ENCODE results near the gene SLC36A4. TPM values are rescaled to one million over a fixed set of nuclear protein-coding genes. Genes with fewer than 3 reads are reported as not detected.
"Not testable (repeated sequence)": the region's sequence is repeated elsewhere in the genome, so short reads cannot be mapped to it uniquely, and the experiment has no call there.

SLC36A4 gene
- total RNA-seq: 10 to 100 TPM in 1 of 2 experiments, 1 to 10 TPM in 1; 9.8 to 10.9 TPM

DNA sequence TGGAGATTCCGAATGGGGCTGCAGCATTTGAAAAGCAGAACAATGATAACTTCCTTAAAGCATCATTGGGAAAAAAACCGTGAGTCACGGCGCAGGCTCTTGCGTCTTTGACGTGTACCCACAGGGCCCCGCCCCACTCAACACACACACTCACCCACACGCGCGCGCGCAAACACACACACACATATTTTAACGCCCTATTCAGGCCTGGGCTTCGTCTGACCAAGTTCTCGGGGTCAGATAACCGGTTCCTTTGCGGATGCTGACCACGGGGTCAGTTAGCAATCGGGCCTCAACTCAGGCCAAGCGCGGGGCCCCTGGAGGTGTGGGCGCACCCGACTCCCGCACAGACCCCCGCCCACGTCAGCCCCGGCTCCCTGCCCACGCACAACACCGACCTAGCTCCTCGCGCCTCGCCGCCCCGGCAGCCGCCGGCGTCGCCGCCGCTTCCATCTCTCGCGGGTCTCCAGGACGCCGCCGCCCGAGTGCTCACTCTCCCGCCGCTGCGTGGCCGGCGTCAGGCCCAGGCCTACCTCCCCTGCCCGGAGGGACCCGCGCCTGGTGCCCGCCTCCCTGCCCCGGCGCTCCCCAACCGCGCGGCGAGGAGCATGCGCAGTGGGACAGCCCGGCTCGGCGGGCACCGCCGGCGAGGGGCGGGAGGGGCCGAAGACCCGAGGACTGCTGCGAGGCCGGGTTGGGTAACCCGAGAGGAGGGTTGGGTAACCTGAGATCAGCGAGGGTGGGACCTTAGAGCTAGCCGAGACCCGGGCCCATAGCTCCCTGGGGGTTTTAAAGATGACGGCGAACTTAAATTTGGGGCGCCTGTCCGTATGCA is at the start of gene SLC36A4:
SLC36A4 (minus strand) TSS at position 612 of the 835 bp plus-strand sequence; CDS start at position 453, 159 bp downstream.
- peak within 1 kb of the TSS; percentile 89 for H3K27ac Mint-ChIP-seq
- H3K4me3 Mint-ChIP-seq: peak within 1 kb of the TSS; percentile 85
- H3K4me1 Mint-ChIP-seq (ENCODE audit: low read depth): peaks cover 11% of the 10 kb centered on the region
- peaks cover 10% of the 10 kb centered on the region for H3K27me3 Mint-ChIP-seq (ENCODE audit: low read depth)
- CTCF ChIA-PET: interaction anchor here (1.6 kb wide), 1 partner anchor 15 kb away, joined by 3 read pairs; no protein-coding TSS in a partner anchor
- DNase-seq (peak; percentile 92), ATAC-seq (peak; percentile 93)
- no peaks in the 10 kb centered on the region for H3K36me3 Mint-ChIP-seq (ENCODE audit: low read depth)
- no peaks in the 10 kb centered on the region for H3K9me3 Mint-ChIP-seq (ENCODE audit: insufficient read depth)
- POLR2A ChIA-PET: interaction anchor here (1.0 kb wide), 3 partner anchors 9 to 1775 kb away, joined by 3 to 5 read pairs (median 3); partner anchors contain the start of genes C11orf54, CWC15 and TAF1D

DNA sequence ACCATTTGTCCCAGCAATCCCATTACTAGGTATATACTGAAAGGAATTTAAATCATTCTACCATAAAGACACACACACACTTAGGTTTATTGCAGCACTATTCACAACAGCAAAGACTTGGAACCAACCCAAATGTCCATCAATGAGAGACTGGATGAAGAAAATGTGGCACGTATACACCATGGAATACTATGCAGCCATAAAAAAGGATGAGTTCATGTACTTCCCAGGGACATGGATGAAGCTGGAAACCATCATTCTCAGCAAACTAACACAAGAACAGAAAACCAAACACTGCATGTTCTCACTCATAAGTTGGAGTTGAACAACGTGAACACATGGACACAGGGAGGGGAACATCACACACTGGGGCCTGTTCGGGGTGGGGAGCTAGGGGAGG is 49.0 kb upstream of the SLC36A4 start:
- H3K27me3 Mint-ChIP-seq (ENCODE audit: low read depth); ATAC-seq; POLR2A ChIA-PET; H3K27ac Mint-ChIP-seq; H3K4me3 Mint-ChIP-seq; CTCF ChIA-PET; H3K36me3 Mint-ChIP-seq (ENCODE audit: low read depth); DNase-seq; H3K9me3 Mint-ChIP-seq (ENCODE audit: insufficient read depth); H3K4me1 Mint-ChIP-seq (ENCODE audit: low read depth): not testable (repeated sequence)

DNA sequence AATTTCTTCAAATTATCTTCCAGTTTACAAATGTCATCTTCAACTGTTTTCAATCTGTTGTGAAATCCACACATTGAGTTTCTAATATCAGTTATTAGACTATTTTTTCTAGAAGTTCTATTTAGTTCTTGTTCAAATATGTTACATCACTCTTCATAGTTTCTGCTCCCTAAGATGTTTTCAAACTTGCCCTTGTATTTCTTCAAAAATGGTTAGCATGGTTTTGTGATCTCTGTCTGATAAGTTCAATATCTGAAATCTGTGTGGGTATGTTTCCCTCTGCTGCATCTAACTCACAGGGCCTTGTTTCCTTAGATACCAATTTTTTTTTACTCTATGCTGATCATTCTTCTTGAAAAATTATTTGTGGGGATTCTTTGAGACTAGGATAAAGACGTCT is 46.2 kb upstream of the SLC36A4 start:
- Mint-ChIP-seq H3K9me3 (ENCODE audit: insufficient read depth) (no peaks in the 10 kb centered on the region), H3K36me3 (ENCODE audit: low read depth) (no peaks in the 10 kb centered on the region), H3K27me3 (ENCODE audit: low read depth) (peaks cover 5% of the 10 kb centered on the region), H3K4me3 (no peak overlapping the region), H3K4me1 (ENCODE audit: low read depth) (no peaks in the 10 kb centered on the region), H3K27ac (no peak overlapping the region)
- ATAC-seq: no peak
- ChIA-PET POLR2A (no interaction called here), CTCF (no interaction called here)
- DNase-seq: no peak

DNA sequence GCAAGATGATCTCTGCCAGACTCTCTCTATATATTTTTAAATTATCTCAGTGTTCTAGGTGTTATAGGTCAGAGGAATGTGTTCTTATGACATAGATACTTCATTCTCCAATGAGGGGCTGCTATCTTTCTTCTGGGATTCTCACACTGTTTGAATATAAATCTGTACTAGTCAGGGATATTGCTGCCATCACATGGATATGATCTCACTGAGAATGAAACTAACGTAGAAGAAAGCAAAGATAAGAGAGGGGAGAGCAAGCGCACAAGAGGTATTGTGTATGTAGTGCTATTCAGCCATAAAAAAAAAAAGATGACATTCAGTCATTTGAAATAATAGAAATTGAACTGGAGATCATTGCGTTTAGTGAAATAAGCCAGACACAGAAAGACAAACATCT is 42.2 kb upstream of the SLC36A4 start:
- POLR2A ChIA-PET: no interaction called here
- ATAC-seq: no peak
- Mint-ChIP-seq H3K27ac (no peak overlapping the region), H3K9me3 (ENCODE audit: insufficient read depth) (no peaks in the 10 kb centered on the region), H3K36me3 (ENCODE audit: low read depth) (no peaks in the 10 kb centered on the region), H3K27me3 (ENCODE audit: low read depth) (peaks cover 22% of the 10 kb centered on the region), H3K4me3 (no peak overlapping the region), H3K4me1 (ENCODE audit: low read depth) (no peaks in the 10 kb centered on the region)
- DNase-seq: no peak
- CTCF ChIA-PET: no interaction called here

DNA sequence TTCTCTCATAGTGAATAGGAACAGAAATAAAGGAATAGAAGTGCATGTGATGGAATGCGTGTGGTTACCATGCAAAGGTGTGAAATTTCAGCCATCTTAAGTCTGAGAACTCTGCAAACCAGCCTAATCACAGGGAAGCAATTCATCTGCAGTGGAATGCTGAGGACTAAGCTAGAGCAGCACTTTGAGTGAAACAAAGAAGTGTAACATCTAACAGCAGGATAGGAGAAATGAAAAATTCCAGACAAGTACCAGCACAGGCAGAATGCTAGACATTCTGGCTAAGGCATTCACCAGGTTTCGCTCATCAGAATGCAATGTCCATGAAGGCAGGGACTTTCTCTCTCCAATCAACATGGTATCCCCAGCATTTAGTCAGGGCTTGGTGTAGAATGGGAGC is 41.2 kb upstream of the SLC36A4 start:
- Mint-ChIP-seq H3K27me3 (ENCODE audit: low read depth) (peaks cover 19% of the 10 kb centered on the region), H3K4me1 (ENCODE audit: low read depth) (no peaks in the 10 kb centered on the region), H3K27ac (no peak overlapping the region), H3K36me3 (ENCODE audit: low read depth) (no peaks in the 10 kb centered on the region), H3K9me3 (ENCODE audit: insufficient read depth) (no peaks in the 10 kb centered on the region), H3K4me3 (no peak overlapping the region)
- ChIA-PET CTCF (interaction anchor here (1.4 kb wide), 1 partner anchor 13 kb away, joined by 6 read pairs; no protein-coding TSS in a partner anchor), POLR2A (no interaction called here)
- ATAC-seq: no peak
- no peak for DNase-seq

DNA sequence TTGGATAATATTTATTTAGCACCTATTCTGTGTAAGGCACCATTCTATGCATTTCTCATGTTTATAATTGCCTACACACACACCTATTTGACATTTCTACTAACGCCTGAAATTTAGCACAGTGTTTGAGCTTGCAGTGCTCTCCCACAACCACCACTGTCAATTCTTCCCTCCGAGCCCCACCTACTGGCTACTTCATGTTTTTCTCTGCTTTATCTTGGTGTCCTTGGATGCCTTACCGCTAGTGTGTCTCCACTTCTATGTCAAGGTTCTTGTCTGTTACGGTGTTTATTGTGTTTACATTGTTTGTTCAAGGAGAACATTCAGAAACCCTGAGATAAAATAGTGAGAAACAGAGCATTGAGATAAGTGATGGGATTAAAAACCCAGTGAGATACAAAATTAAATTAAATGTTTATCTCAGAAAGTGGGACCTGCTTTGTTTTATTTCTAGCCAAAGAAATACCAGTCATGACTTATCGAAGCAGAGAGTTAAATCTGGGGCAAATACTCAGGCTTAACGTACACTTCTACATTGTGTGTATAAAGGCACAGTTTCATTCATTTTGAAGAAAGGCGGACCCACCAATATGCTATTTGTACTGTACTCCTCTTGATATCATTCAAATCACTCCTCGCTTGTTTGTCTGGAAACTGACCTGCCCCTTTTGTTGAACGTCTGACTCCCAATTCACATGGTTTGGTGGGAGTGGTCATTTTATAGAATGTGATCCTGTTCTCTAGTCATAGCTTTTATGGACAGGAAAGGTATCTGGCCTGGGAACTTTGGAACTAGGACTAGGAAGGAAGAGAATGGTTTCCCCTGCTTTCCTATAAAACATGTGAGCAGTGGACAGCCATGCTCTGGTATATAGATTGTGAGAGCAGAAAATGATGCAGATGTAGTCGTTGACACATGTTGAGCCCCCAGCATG is 39.2 kb upstream of the SLC36A4 start:
- ChIA-PET POLR2A (interaction anchor here (0.5 kb wide), 1 partner anchor 290 kb away, joined by 3 read pairs; no protein-coding TSS in a partner anchor), CTCF (interaction anchor here (0.9 to 2.5 kb wide), 7 partner anchors 11 to 414 kb away, joined by 3 to 10 read pairs (median 4); no protein-coding TSS in a partner anchor)
- Mint-ChIP-seq H3K4me1 (ENCODE audit: low read depth) (no peaks in the 10 kb centered on the region), H3K27ac (no peak overlapping the region), H3K4me3 (no peak overlapping the region), H3K36me3 (ENCODE audit: low read depth) (no peaks in the 10 kb centered on the region), H3K9me3 (ENCODE audit: insufficient read depth) (no peaks in the 10 kb centered on the region), H3K27me3 (ENCODE audit: low read depth) (peaks cover 26% of the 10 kb centered on the region)
- DNase-seq (peak; percentile 30), ATAC-seq (no peak)

DNA sequence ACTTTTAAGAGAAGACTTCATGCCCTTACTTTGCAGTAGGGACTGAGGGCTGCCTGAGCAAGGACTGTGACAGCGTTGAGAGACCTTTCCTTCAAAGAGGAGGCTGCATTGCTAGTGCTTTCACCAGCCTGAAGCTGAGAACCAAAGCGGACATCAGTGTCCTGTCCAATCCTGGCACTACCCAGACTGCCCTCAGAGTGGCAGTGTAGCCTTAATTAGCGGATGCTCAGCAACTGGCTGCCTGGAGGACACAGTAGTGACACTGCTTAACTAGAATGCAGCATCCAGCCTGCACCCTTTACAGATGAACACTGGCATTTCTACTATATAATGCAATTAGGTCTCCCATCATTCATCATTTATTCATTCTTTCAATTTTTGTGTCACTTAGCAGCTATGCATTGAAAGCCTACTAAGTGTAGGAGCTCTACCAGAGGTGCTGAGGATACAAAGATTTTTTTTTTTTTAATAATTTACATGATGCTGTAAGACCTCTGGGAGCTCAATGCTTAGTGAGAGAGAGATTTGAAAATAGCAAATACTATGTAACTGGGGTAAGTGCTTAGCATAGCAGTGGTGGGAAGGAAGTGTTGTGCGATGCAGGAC is 36.9 kb upstream of the SLC36A4 start:
- Mint-ChIP-seq H3K27ac (no peak overlapping the region), H3K27me3 (ENCODE audit: low read depth) (peaks cover 23% of the 10 kb centered on the region), H3K36me3 (ENCODE audit: low read depth) (no peaks in the 10 kb centered on the region), H3K9me3 (ENCODE audit: insufficient read depth) (no peaks in the 10 kb centered on the region), H3K4me1 (ENCODE audit: low read depth) (no peaks in the 10 kb centered on the region), H3K4me3 (no peak overlapping the region)
- ChIA-PET CTCF (interaction anchor here (0.7 to 2.5 kb wide), 21 partner anchors 9 to 661 kb away, joined by 3 to 27 read pairs (median 4); partner anchors contain the start of gene CEP295), POLR2A (no interaction called here)
- ATAC-seq (peak; percentile 98), DNase-seq (peak; percentile 78)

DNA sequence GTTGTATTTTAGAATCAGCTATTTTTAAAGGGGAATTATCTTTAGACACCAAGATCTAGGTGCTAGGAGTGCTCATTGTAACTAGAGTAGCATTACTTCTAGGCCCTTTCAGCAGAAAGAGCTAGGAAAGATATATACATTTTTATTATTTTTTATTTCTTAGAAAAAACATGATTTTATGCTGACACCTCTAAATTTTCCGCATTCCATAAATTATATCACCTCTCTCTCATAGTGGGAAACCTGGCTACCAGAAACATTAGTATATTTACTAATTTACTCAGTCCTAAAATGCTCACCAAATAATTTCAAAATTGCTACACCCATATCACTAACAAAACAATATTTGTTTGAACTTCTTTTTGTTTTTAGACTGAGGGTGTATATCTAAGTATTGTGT is 32.1 kb upstream of the SLC36A4 start:
- H3K9me3 Mint-ChIP-seq (ENCODE audit: insufficient read depth): no peaks in the 10 kb centered on the region
- H3K27ac Mint-ChIP-seq: no peak overlapping the region
- CTCF ChIA-PET: no interaction called here
- DNase-seq: no peak
- POLR2A ChIA-PET: no interaction called here
- H3K36me3 Mint-ChIP-seq (ENCODE audit: low read depth): no peaks in the 10 kb centered on the region
- H3K4me1 Mint-ChIP-seq (ENCODE audit: low read depth): no peaks in the 10 kb centered on the region
- ATAC-seq: no peak
- no peak overlapping the region for H3K4me3 Mint-ChIP-seq
- peaks cover 7% of the 10 kb centered on the region for H3K27me3 Mint-ChIP-seq (ENCODE audit: low read depth)

DNA sequence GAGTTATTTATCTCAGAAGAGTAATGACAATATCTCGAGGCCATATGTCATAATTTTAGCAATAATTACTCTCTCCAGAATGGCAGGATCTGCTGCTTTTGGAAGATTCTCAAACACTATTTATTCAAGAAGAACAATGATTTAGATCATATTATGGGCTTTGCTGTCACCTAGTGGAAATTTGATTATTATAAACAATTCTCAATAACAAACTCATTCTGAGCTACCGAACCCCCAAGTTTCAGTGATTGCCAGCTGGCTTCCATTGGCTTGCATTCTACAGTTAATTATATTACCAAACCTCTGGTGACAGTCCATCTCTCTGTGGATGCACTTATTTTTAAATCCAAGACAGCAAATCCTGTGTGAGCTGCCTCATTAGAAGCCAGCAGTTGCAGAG is 27.9 kb upstream of the SLC36A4 start:
- H3K27me3 Mint-ChIP-seq (ENCODE audit: low read depth): peaks cover 2% of the 10 kb centered on the region
- H3K9me3 Mint-ChIP-seq (ENCODE audit: insufficient read depth): no peaks in the 10 kb centered on the region
- ATAC-seq: no peak
- no peak overlapping the region for H3K4me3 Mint-ChIP-seq
- no peaks in the 10 kb centered on the region for H3K36me3 Mint-ChIP-seq (ENCODE audit: low read depth)
- no peak overlapping the region for H3K27ac Mint-ChIP-seq
- POLR2A ChIA-PET: no interaction called here
- DNase-seq: no peak
- CTCF ChIA-PET: interaction anchor here (1.3 to 2.9 kb wide), 7 partner anchors 9 to 289 kb away, joined by 3 to 28 read pairs (median 6); no protein-coding TSS in a partner anchor
- no peaks in the 10 kb centered on the region for H3K4me1 Mint-ChIP-seq (ENCODE audit: low read depth)

DNA sequence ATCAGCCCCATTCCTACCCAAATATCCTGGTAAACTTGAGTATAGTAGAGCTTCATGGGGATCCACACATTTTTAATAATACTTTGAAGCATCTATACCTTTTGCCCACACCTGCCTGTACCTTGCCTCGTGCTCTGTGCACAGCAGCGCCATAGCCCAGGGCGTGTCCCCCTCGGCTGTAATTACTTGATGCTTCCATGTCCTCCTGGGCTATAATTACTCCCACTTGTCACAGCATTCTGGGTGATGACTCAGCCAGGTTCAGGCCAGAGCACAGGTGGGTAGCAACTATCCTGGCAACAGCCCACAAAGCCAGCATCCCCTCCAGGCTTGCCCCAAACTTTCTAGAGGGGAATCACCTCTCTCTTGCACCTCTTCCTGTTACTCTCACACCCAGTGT is 23.7 kb upstream of the SLC36A4 start:
- Mint-ChIP-seq H3K4me3 (no peak overlapping the region), H3K27ac (no peak overlapping the region), H3K36me3 (ENCODE audit: low read depth) (no peaks in the 10 kb centered on the region), H3K4me1 (ENCODE audit: low read depth) (no peaks in the 10 kb centered on the region), H3K27me3 (ENCODE audit: low read depth) (peaks cover 7% of the 10 kb centered on the region), H3K9me3 (ENCODE audit: insufficient read depth) (no peaks in the 10 kb centered on the region)
- ATAC-seq: no peak
- no peak for DNase-seq
- ChIA-PET POLR2A (no interaction called here), CTCF (no interaction called here)

DNA sequence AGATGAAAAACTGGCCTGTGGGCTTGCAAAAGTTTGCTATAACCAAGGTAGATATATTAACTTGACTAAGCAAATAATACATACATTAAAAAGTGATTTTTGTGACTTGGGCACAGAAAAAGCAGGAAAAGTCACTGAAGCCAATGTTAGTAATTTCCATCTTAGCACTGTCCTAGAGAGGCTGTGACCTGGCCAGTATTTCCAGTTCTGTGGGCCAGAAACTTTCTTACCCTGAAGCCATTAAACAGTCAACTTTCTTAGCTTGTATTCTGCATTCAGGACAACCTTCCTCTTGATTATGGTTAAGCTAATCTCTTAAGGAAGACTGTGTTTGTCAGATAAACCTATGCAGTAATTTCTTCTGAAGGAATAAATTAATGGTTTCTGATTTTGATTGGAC is 22.3 kb upstream of the SLC36A4 start:
- no peak for DNase-seq
- Mint-ChIP-seq H3K4me1 (ENCODE audit: low read depth) (no peaks in the 10 kb centered on the region), H3K27ac (no peak overlapping the region), H3K9me3 (ENCODE audit: insufficient read depth) (no peaks in the 10 kb centered on the region), H3K4me3 (no peak overlapping the region), H3K36me3 (ENCODE audit: low read depth) (no peaks in the 10 kb centered on the region), H3K27me3 (ENCODE audit: low read depth) (peaks cover 10% of the 10 kb centered on the region)
- CTCF ChIA-PET: no interaction called here
- POLR2A ChIA-PET: no interaction called here
- ATAC-seq: no peak

Measured in activated CD8-positive, alpha-beta T cell treated with anti-CD3 and anti-CD28 coated beads, Interleukin-2, amount 10 ng/mL, durations not matched to agents 7 days and 5 days (primary cell).